ENCODE data around the gene PXDN.

PXDN gene

DNA sequence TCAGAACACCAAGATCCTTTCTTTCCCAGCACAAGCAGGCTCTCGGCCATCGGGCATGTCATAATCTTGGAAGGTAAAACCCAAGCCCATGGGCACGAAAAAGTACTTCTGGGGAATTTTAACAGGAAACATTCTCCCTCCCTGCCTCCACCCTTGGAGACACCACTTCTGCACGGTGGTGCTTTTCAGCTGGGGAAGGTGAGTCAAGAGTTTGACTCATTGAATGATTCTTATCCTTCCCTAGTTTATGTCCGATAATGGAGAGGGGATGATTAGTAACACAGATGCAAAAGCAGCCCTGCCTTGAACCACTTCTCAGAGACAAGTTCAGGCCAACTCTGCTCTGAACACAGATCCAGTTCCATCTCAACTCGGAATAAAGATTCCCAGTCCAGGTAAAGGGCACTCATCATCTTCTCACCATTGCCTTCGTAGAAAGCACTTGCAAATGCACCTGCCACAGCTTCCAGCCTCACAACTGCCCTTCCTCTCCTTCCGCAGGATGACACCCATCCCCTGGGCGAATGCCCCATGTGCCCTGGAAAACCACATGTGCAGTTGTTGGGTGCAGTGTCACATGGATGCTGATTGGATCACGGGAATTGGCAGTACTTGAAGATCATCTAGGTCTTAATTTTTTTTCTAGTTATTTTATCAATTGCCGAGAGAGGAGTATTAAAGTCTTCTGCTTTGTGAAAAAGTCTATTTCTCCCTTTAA, 136.2 kb downstream of the PXDN start:
- DNase-seq = no peak

DNA sequence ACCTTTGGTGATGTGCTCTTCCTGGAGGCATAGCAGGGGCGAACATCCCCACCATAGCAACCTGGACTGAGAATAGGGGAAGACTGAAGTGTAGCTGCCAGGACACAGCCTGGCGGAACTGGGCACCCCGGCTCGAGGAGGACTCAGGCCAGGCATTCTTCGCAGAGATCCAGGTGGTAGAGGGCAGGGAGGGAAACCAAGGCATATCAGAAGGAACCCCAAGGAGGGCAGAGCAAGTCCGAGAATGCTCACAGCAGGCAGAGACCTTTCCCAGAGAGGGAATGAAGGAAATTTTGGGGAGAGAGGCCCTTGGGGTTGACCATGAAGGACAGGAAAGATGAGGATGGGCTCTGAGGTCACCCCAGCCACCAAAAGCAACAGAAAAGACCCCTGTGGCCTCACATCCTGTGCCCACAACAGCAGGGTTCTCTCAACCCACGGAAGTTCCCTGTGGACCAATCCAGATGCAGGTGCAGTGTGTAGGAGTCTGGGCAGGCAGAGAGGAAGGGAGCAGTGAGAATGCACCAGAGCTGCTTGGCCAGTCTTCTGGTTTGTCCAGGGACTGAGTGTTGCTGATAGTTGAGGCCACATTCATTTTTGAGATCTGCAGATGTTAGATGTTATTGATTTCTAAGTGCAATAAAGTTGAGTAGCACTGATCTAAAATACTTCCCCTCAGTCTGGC, 136.9 kb downstream of the PXDN start:
- DNase-seq = no peak

DNA sequence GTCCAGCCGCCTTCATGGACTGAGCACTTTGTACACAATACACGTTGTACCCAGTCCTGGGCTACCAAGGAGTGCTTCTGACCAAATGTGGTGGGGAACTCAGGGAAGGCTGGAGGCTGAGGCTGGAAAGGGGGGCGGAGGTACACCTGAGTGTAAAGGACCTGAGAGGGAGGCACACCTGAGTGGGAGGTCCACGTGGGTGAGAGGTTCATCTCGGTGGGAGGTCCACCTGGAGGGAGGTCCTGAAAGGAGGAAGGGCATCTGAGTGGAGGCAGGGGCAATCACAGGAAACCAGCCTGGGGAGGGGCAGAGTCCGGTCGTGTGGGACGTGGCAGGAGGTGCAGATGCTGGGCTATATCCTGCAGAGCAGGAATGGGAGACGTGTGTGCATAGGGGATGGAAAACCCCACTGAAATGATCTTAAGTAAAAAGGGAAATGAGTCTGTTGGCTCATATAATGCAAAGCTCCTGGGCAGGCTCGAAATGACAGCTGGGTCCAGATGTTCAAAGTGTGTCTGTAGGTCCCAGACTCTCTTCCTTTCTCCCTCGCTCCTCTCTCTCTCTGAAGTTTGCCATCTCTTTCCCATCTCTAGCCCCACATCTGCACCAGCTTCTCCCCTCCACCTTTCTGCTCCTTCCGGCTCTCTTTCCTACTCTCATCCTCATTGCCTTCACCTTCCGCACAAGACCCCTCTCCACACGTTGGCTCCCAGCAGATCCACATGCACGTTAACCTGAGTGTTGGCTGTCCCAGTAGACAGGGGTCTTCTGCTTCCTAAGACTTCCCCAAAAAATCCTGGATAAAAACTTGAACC, 137.7 kb downstream of the PXDN start:
- no peak for DNase-seq

DNA sequence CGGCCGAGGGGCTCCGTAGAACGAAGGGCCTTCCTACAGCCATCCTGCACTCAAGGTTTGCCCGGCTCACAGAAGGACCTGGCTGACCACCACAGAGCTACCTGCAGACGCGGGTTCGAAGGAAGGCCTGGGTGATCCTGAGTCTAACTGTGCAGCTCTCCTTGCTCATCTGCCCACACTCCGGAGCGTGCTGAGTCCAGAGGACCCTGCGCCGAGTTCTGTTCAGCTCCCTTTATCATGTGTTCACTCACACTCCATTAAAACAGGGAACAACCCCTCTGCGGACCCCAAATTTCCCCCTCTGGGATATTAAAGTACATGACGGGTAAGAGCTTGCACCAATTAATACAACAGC, 138.3 kb downstream of the PXDN start:
- no peak for DNase-seq

DNA sequence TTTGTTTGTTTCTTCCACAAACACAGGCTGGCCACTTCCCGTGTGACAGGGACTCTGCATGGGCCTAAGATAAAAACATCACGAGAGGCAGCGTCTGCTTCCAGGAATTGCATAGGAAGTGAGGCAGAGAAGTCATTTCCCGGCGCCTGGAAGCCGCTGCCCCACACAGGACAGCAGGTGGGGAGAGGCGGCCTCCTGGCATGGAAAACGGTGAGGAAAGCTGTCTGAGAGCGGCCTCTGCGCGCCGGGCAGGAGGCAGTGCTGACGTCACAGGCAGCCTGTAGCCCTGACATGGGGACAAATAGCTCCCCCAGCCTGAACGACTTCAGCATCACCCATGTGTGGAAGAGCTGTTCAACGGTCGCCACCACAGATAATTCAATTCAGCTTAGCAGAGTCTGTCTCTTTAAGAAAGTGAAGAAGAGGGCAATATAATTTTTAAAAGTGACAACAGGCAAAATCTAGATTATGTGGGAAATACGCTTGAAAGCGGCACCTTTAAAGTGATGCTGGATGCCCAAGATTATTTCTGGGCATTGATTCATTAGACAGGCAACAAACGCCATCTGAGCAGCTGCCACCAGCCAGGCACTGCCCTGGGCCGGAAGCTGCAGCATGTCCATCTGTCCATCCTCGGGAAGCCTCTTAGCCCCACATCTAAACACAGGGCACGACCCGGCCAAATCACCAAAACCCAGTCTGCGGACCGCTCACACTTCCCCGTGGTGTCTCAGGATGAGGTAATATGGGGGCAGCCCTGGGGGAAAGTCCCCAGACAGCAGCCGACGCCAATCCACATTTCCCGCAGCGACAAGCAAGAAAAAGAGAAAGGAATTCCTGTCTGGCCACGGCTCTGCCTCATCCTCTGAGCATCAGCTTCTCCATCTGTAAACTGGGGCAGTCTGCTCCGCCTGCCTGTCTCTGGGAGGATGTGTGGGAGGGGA, 138.9 kb downstream of the PXDN start:
- no peak for DNase-seq

DNA sequence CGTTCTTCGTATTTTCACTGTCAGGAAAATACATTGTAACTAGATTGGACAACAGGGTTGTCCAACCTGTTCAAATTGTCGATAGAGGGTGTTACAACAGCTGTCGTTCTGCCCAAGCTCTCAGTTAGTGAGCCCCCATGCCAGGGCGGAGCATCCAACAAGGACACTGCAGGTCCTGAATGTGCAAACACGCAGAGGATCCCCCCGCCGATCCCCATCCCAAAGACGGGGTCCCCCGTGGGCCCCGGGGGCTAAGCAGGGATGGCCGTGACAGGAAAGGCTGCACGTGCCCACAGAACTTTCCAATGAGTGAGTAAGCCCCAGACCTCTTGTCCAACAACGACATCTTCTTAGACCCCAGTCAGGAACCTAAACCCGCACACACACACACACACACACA, 140.8 kb downstream of the PXDN start:
- no peak for DNase-seq

DNA sequence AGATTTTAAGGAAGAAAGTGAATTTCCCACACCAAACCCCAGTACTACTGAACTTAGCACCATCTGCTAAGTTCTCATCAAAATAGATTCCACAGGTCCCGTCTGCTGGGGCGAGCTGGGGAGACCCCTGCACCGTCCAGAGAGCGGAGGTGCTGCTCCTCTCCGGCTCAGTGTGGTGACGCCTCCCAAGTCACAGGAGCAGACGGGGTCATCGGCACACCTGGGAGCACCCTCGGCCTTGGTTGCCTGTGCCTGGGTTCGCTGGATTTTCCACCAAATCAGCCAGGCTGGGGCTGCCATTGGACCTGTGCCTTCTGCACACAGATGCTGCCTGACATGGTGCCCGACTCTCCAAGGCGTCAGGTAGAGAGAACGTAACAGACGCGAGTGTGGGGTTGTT, 141.3 kb downstream of the PXDN start:
- DNase-seq = no peak

DNA sequence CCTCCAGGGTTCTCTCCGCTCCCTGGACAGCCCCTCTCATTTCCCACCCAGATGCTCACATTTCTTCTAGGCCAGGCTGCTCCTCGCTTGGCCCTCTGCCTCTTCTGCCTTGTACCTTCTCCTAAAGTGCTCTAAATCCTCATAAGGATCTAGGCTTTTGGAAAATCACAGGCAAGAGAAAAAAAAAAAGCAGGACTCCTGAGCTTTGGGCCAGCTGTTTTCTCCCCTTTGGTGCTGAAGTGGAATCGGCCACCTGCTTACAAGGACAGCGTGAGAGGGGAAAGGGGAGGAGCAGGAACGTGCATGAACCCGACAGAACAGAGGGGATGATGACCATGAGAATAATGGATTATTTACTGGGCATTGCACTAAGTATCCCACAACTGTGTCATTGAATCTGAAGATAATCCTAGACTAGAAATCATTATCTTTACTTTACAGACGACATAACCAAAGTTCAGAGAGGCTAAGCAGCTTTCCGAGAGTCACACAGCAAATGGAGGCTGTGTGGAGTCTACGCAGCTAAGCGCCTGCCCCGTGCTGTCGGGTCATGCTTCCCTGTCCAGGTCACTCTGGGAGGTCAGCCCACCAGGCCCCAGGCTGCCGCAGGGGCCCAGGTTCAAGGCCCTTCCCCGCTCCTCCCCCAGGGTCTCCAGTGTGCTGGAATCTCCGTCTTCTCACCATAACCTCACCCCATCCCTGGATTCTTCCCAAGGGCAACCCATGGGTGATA, 141.9 kb downstream of the PXDN start:
- no peak for DNase-seq

DNA sequence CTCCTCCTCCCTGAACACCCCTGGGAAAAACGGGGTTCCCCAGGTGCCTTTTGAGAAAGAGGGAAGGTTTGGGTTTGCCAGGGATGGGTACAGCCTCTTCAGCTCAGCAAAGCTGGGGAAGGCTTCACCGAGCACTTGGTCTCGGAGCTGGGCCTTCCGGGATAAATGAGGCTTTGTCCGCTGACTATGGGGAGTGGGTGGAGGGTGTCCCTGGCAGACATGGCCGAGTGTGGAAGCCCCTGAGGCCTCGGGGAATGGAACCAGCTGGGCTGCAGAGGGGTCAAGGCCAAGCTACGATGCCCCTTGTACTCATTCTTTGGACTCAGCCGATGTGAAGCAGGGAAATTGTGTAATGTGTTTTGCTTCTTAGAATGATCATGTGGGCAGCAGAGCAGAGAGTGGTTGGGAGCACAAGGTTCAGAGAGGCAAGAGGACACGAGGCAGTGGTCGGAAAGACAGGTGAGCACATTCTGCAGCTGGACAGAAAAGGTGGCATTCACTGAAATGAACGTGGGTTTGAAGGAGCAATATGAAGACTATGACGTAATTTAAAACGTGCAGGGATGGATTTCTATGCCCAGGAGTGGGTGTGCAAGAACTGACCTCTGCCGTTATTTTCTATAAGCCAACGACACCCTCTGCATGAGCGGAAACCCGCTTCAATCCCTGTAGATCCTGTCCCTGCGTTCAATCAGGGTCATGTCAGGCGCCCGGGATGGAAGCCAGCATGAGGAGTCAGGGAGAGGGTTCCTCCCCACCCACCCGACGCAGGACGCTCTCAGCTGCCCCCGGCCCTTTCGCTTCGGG, 142.6 kb downstream of the PXDN start:
- DNase-seq = no peak

DNA sequence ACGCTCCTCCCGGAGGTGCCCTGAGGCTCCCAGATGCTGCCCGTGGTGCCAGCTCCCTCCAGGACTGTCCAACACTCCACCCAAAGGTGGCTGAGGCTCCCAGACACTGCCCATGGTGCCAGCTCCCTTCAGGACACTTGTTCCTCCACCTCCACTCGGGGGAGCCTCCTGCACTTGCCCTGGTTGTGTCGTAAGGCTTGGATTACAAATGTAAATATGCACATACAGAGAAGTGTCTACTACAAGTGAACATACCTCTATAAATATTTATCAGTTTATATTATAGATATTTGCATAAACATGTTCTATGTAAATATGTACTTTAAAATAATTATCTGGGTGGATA, 143.3 kb downstream of the PXDN start:
- DNase-seq = no peak

DNA sequence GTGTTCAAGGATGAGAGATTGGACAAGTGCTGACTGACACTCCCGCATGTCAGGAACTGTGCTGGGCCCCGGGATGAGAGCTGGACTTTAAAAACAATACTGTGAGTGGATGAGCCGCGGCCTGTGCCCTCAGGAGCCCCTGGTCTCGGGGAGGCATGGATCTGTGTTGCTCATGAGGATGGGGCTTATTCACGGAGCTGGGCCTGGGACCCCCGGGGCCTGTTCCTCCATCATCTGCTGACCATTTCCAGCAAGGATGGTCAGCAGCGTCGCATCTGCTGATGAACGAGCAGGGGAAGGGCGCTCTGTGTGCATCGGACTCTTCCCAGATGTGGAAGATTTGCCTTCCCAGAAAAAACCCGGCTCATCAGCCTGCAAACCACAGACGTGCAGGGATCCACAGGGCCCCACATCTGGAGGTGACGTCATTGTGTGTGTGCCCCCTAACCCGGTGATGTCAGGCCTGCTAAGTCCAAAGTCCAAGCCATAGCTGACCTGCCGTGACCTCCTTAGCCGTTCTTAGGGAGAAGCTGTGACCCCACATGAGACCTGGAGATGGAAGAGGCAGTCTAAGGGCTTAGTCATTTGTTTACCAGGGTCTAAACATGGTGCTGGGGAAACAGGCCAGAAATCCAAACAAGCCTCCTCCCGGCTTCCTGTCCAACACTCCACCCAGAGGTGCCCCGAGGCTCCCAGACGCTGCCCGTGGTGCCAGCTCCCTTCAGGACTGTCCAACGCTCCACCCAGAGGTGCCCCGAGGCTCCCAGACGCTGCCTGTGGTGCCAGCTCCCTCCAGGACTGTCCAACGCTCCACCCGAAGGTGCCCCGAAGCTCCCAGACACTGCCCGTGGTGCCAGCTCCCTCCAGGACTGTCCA, 143.9 kb downstream of the PXDN start:
- no peak for DNase-seq

DNA sequence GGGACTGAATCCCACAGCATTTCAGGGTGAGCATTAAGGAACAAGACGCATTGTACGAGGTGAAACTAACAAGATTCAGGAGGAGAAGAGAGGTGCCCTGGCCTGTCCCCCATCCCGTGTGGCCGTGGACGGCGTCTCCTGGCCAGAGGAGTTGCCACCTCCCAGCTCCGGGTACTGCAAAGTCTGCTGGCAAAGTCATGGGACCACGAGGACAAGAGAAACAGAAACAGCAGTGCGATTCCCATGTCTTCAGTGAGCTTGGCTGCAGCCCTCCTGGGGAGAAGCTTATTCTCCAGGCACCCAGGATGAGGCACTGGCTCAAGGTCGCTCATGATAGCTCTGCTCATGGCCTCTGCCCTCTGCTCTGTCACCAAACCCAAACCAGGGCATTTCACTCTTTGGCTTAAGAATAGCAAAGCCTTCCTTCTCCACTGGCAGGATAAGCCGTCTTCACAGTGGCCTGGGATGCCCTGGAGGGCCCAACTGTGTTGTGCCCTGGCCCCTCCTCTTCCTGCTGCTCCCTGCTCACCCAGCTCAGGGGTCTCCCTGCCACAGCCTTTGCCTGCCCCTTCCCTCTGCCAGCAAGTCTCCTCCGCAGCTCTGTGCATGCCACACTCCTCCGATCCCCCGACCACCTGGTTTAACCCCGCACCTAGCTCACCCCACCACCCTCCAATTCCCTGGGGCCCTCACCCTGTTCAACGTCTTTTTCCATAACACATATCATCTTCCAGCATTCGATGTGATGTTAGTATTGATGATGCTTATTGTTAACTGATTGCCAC, 144.8 kb downstream of the PXDN start:
- DNase-seq = no peak

DNA sequence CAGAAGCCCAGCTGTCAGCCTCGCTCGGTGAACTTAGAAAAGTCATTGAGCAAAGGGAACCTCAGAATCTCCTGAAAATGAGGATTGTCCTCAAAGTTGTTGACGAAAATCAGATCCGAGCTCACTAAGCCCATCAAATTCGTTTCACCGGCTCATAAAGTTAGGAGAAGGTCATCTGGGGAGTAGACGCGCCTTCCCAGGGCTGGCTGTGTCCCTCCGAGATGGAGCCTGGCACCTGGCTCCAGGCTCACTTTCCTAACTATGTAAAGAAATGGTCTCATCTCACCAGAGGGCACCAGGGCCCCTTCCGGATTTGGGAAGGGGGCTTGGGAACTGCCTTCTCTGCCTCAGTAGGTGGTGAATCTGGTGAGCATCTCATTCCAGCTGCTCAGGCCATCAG, 145.5 kb downstream of the PXDN start:
- DNase-seq = no peak

DNA sequence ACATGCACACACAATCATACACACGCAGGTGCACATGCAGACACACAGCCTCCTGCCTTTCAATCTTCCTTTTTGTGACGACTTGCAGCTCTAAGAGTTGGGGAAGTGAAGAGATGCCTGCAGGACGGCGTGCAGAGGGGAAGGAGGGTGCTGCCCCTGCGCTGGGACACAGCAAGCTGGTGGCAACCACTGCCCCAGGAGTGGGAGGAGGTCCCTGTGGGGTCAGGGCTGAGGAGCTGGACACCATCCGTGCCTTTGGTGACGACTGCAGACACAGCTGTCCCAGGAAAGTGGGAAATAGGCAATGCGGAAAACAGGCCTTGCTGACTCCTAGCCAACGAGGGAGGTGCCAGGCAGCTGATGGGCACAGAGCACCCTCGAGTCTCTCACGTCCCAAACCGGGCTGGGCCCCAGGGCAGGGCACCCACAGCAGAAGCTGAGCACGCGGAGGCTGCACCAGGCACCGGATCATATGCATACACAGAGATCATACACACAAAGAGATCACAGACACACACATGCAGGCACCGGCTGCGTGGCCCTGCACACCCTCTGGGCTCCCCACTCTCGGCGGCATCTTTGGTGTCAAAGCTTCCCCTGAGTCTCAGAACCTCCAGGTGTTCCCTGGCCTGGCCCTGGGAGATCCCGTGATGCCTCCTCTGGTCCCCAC, 146.1 kb downstream of the PXDN start:
- no peak for DNase-seq

DNA sequence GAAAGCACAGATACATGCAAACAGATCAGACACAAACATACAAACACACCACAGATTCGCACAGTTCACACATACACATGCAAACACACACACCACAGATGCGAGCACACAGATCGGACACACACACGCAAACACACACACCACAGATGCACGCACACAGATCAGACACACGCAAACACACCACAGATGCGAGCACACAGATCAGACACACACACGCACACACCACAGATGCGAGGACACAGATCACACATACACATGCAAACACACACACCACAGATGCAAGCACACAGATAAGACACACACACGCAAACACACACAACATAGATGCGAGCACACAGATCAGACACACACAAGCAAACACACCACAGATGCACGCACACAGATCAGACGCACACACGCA, 149.0 kb downstream of the PXDN start:
- DNase-seq = no peak

DNA sequence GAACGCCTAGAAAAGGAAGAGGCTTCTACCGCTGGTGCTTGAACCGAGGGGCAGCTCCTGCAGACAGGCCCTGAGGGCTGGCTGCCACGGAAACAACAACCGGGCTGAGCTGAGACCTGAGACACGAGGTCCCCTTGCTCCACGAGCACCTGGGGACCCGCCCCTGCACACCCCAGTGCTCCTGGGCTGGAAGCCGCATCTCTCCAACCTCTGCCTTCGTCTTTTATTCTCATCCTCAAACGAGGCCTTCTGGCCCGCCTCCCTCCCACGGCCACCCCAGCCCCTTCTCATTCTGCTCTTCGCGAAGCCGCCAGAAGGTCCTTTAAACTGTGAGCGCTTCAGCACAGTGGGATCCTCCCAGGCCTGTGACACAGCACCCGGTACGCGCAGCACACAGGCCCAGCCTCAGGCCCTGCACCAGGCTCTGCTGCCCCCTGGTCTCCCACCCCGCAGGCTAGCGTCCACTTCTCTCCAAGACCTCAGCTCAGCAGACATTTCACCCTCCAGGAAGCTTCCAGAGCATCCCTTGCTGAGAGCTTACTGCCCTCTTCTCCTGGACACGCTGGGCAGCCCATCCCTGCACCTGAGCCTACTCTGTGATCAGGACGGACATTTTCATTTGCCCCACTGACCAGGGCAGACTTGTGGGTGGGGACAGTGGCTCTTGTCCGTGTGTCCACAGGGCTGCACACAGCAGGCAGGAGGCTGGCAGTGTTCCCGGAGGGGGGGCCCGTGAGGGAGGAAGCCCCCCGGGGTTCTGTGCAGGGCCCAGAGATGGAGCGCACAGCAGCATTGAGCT, 149.7 kb downstream of the PXDN start:
- DNase-seq = no peak

DNA sequence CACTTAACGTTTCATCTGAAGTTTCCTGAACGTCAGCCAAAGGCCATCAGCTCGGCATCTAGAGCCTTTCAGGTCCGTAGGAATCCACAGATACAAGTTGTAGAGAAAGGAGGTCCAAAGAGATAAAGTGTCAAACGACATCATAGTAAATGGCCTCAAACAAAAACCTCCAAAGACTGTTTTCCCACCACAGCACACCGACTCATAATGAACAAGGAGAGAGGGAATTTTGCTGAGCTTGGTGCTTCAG, 150.3 kb downstream of the PXDN start:
- DNase-seq = no peak

DNA sequence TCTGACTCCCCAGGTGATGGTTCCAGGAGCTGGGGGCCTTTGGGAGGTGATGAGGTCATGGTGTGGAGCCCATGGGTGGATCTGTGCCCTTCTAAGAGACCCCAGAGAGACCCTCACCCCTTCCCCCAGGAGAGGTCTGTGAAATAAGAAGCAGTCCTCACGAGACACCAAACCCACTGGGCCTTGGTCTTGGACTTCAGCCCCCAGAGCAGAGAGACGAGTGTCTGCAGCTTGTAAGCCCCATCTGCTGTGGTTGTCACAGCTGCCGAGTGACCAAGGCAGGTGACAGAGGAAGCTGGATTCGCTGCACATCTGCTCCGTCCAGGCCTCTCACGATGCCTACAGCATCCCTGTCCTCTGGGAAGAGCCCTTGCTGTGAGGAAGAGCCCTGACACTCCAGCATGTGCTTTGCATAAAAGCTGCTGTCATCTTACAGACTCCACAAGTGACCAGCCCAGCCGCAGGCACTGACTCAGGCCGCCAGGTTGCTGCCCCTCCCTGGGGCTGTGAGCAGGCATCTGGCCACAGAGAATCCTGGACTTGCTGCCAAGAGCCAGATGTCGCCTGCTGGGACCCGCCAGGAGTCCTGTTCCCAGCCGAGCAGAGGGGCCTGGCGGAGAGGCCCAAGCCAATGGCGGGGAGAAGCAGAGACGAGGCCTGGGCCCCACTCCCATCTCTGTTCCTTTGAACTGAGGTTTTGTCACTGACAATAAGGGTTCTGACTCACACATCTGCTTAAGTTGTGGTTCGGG, 150.8 kb downstream of the PXDN start:
- DNase-seq = peak; percentile 48

All from DMS 273 treated with DMSO at 0.1 percent for 48 hours (cell line).